Measurements from ENCODE around the gene KRTAP10-10.

DNA sequence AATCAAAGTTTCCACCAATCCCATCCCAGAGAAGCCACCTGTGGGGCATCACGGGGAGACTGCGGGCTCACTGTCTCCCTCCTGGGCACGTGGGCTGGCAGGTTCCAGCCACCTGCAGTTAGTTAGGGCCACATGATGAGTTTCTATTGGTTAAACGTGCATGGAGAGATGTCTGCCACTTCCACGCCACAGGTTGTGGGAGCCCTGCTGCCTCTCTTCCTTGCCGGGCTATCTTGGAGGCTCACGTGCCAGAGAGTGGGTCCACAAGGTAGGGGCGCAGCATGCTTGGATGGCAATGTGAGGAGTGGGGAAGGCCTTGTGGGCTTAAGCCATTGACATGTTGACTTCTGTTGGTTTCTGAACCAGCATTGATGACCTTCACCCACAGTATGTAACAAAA, 33.2 kb upstream of the KRTAP10-10 start:
- TF ChIP-seq GATA3 (IDR thresholded peaks at IDR 0.05; ENCODE audit: low read depth, low read length): no peak
- no peak for TF ChIP-seq GATA2 (IDR thresholded peaks at IDR 0.05; ENCODE audit: low read depth, low read length)

Data from SH-SY5Y (cell line).